ENCODE data around the gene TBX3. TPM values are rescaled to one million over a fixed set of nuclear protein-coding genes. Genes with fewer than 3 reads are reported as not detected.

Gene TBX3
- total RNA-seq, 1 experiment from 2014 or later: 1.4 TPM

DNA sequence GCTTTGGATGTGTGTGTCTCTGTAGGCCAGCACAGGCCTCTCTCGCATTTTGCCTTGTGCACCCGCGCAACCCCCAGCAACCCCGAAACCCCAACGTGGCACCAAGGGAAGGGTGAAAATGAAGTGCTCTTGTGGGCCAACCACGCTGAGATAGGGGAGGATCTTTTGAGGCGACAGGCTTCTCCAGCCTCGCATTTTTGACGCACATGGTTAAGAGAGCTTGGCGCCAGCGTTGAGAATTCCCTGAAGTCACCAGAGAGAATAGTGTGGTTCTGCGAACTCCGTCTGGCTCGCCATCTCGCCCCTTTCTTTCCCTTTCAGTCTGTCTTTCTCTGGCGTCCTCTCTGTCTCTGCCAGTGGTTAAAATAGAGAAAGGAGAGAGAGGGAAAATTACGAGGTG, 1.9 kb upstream of the TBX3 start:
- H3K36me3 Mint-ChIP-seq (ENCODE audit: insufficient read depth, unreplicated experiment): peaks cover 21% of the 10 kb centered on the region

DNA sequence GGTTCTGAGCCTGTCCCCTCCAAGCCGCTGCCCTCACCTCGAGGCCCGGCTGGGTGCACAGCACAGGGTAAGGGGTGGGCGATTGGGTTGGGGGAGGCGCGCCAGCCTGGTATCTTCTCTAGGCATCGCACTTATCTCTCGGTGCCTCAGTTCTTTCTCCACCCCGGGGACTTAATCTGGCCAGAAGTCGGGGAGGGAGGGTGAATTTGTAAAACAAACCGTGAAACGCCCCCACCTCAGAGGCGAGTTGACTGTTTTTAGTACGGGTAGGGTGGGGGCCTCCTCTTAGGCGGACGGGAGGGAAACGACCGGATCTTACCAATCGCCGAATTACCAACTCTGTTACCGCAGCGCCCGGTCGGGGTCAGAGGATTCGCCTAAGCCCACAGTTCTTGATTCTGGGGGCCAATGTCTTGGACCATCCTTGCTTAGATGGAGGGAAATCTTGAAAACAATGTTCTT, 1.4 kb upstream of the TBX3 start:
- intact Hi-C loops (cut with micrococcal nuclease; ENCODE audit: unreplicated experiment): no loop called here
- DNase-seq: no peak
- Mint-ChIP-seq H3K27ac (ENCODE audit: unreplicated experiment) (no peak overlapping the region), H3K4me1 (ENCODE audit: low read depth, unreplicated experiment) (peaks cover 15% of the 10 kb centered on the region), H3K4me3 (ENCODE audit: low read depth, unreplicated experiment) (peak overlapping the region; percentile 73), H3K9me3 (ENCODE audit: low read depth, unreplicated experiment) (no peaks in the 10 kb centered on the region), H3K36me3 (ENCODE audit: insufficient read depth, unreplicated experiment) (peaks cover 21% of the 10 kb centered on the region), H3K27me3 (ENCODE audit: unreplicated experiment) (peaks cover 79% of the 10 kb centered on the region)
- TF ChIP-seq, protein P1, sequence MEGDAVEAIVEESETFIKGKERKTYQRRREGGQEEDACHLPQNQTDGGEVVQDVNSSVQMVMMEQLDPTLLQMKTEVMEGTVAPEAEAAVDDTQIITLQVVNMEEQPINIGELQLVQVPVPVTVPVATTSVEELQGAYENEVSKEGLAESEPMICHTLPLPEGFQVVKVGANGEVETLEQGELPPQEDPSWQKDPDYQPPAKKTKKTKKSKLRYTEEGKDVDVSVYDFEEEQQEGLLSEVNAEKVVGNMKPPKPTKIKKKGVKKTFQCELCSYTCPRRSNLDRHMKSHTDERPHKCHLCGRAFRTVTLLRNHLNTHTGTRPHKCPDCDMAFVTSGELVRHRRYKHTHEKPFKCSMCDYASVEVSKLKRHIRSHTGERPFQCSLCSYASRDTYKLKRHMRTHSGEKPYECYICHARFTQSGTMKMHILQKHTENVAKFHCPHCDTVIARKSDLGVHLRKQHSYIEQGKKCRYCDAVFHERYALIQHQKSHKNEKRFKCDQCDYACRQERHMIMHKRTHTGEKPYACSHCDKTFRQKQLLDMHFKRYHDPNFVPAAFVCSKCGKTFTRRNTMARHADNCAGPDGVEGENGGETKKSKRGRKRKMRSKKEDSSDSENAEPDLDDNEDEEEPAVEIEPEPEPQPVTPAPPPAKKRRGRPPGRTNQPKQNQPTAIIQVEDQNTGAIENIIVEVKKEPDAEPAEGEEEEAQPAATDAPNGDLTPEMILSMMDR (IDR thresholded peaks at IDR 0.05; ENCODE audit: unreplicated experiment): no peak
- BruUV-seq (replicated peaks): no TSS peak
- CTCF ChIA-PET: no interaction called here

More for the DNA sequence above, 1.9 kb upstream of the TBX3 start:
- Mint-ChIP-seq H3K9me3 (ENCODE audit: low read depth, unreplicated experiment) (no peaks in the 10 kb centered on the region), H3K27me3 (ENCODE audit: unreplicated experiment) (peaks cover 82% of the 10 kb centered on the region), H3K4me1 (ENCODE audit: low read depth, unreplicated experiment) (peaks cover 15% of the 10 kb centered on the region), H3K27ac (ENCODE audit: unreplicated experiment) (no peak overlapping the region), H3K4me3 (ENCODE audit: low read depth, unreplicated experiment) (no peak overlapping the region)
- CTCF ChIA-PET: no interaction called here
- BruUV-seq (replicated peaks): no TSS peak
- intact Hi-C loops (cut with micrococcal nuclease; ENCODE audit: unreplicated experiment): no loop called here
- DNase-seq: no peak
- TF ChIP-seq, protein P1 (IDR thresholded peaks at IDR 0.05; ENCODE audit: unreplicated experiment): no peak

DNA sequence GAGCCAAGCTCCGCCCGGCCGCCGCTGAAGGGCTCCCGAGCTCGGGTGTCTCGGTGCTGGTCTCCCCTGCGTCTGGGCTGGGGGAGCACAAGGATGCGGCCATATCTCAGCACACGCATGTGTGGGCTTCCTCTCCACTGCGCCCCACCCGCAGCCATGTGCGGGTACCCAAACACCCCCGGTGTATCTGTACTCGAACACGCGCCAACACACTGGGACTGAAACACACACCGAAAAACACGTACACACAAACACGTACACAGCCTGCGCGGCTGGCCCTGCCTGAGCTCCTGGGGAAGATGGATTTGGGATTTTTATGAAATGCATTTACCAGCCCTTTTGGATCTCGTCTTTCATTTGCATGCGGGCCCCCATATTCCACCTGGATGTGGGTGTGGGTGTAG, 897 bp upstream of the TBX3 start:
- TF ChIP-seq, protein P1 (IDR thresholded peaks at IDR 0.05; ENCODE audit: unreplicated experiment): no peak
- Mint-ChIP-seq H3K9me3 (ENCODE audit: low read depth, unreplicated experiment) (no peaks in the 10 kb centered on the region), H3K36me3 (ENCODE audit: insufficient read depth, unreplicated experiment) (peaks cover 21% of the 10 kb centered on the region), H3K27me3 (ENCODE audit: unreplicated experiment) (peaks cover 74% of the 10 kb centered on the region), H3K27ac (ENCODE audit: unreplicated experiment) (no peak overlapping the region), H3K4me3 (ENCODE audit: low read depth, unreplicated experiment) (peak overlapping the region; percentile 73), H3K4me1 (ENCODE audit: low read depth, unreplicated experiment) (peaks cover 15% of the 10 kb centered on the region)
- no TSS peak for BruUV-seq (replicated peaks)
- CTCF ChIA-PET: interaction anchor here (1.2 kb wide), 2 partner anchors 17 to 22 kb away, joined by 3 to 8 read pairs; no protein-coding TSS in a partner anchor
- intact Hi-C loops (cut with micrococcal nuclease; ENCODE audit: unreplicated experiment): no loop called here
- no peak for DNase-seq

DNA sequence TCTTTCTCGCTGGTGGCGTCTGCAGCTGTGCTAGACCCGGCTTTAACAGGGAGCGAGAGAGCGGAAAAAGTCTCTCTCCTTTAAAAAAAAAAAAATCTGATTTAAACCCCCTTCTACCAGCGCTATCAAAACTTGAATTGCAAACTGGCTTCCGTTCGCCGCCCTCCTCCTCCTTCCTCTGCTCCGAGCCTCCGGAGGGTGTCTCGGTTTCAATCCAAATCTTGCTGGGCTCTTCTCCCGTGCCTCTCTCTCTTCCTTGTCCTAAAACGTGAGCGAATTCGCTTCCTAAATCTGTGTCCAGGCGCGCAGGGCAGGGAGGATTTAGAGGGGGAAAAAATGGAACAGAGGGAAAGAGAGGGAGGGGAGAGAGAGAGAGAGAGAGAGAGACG, 272 bp downstream of the TBX3 start:
- peaks cover 15% of the 10 kb centered on the region for H3K4me1 Mint-ChIP-seq (ENCODE audit: low read depth, unreplicated experiment)
- TF ChIP-seq, protein P1 (IDR thresholded peaks at IDR 0.05; ENCODE audit: unreplicated experiment): no peak
- BruUV-seq (replicated peaks): no TSS peak
- CTCF ChIA-PET: interaction anchor here (0.7 to 1.3 kb wide), 6 partner anchors 15 to 1234 kb away, joined by 3 to 9 read pairs (median 4); no protein-coding TSS in a partner anchor
- H3K4me3 Mint-ChIP-seq (ENCODE audit: low read depth, unreplicated experiment): peak overlapping the region; percentile 73
- peaks cover 62% of the 10 kb centered on the region for H3K27me3 Mint-ChIP-seq (ENCODE audit: unreplicated experiment)
- intact Hi-C loops (cut with micrococcal nuclease; ENCODE audit: unreplicated experiment): no loop called here
- H3K27ac Mint-ChIP-seq (ENCODE audit: unreplicated experiment): peak overlapping the region; percentile 75
- H3K36me3 Mint-ChIP-seq (ENCODE audit: insufficient read depth, unreplicated experiment): peaks cover 21% of the 10 kb centered on the region
- no peak for DNase-seq
- no peaks in the 10 kb centered on the region for H3K9me3 Mint-ChIP-seq (ENCODE audit: low read depth, unreplicated experiment)

All from Calu3 (cell line).